Vagina (tissue), 2 donors: Measurements from ENCODE around the gene RNF166. TPM values are rescaled to one million over a fixed set of nuclear protein-coding genes. Genes with fewer than 3 reads are reported as not detected.

ENCODE experiments used
- DNase-seq, 2 donors: peaks; one replicate each; pipeline ENCODE4 v3.0.0-alpha.2; 2017; ENCODE audit errors: extremely low spot score in 2 of 2
- H3K27ac ChIP-seq: fragments of 200-600 bp; sonication (generic); one replicate; pipeline ENCODE4 v1.5.1; 2019
- H3K27me3 ChIP-seq: fragments of 200-600 bp; sonication (generic); one replicate; pipeline ENCODE4 v1.5.1; 2019
- H3K36me3 ChIP-seq, 2 donors: fragments of 200-600 bp; sonication (generic); one replicate each; pipeline ENCODE4 v1.5.1; 2017 to 2019
- H3K4me1 ChIP-seq: fragments of 200-600 bp; sonication (generic); one replicate; pipeline ENCODE4 v1.5.1; 2019
- H3K4me3 ChIP-seq, 2 donors: fragments of 200-600 bp; sonication (generic); 1 replicate in 1 of 2; 2 replicates in 1 of 2; pipeline ENCODE4 v1.5.1; 2016 to 2019
- H3K9me3 ChIP-seq: fragments of 200-600 bp; sonication (generic); one replicate; pipeline ENCODE4 v1.5.1; 2019
- CTCF ChIP-seq, 3 experiments: fragments of 450-650 bp in 2 of 3; fragments of 200-600 bp in 1 of 3; sonication (generic) in 1 of 3; IDR thresholded peaks; one replicate each; pipeline ENCODE4 v1.5.1; 2017 to 2019; ENCODE audit warnings: antibody characterized with exemption in 3 of 3, mild to moderate bottlenecking in 2 of 3, moderate library complexity in 2 of 3
- POLR2A ChIP-seq, 2 donors: fragments of 450-650 bp; IDR thresholded peaks; one replicate each; pipeline ENCODE4 v1.6.1; 2017; ENCODE audit warnings: antibody characterized with exemption in 2 of 2, mild to moderate bottlenecking in 2 of 2, moderate library complexity in 2 of 2
- POLR2AphosphoS5 ChIP-seq, 2 donors: sonication (generic); formaldehyde crosslinking; IDR thresholded peaks; one replicate each; pipeline ENCODE4 v1.9.0; 2017; ENCODE audit warnings: antibody characterized with exemption in 2 of 2, mild to moderate bottlenecking in 2 of 2, low read depth in 1 of 2; ENCODE audit not compliant: insufficient read depth in 1 of 2
- intact Hi-C: fragments of 100-400 bp; cut with DNase I; formaldehyde crosslinking; loops from one replicate; pipeline ENCODE4 v1.15.1; 2023
- total RNA-seq: library from RNA; depleted of rRNA; stranded (reverse); fragments of >200 nt; gene quantifications from one replicate; pipeline ENCODE4 v1.2.3, GENCODE V29; 2016

Gene RNF166
- total RNA-seq, 1 donor from 2014 or later: 26.5 TPM

- Histone ChIP-seq H3K4me1 (no peaks in the 10 kb centered on the region), H3K9me3 (no peaks in the 10 kb centered on the region), H3K27ac (no peak overlapping the region), H3K4me3 (no peak overlapping the region), H3K27me3 (no peaks in the 10 kb centered on the region), H3K36me3 (peaks cover 0 to 27% of the 10 kb centered on the region in 2 donors)
- TF ChIP-seq CTCF (IDR thresholded peaks at IDR 0.05) (no peak), POLR2AphosphoS5 (IDR thresholded peaks at IDR 0.05; ENCODE audit: insufficient read depth in 1 of 2, low read depth in 1 of 2) (no peak), POLR2A (IDR thresholded peaks at IDR 0.05) (no peak)
- DNase-seq: no peak
- intact Hi-C loops: no loop called here
Measured at GRCh38 chr16:88694221-88695087, 11.8 kb downstream of the RNF166 start.

DNA sequence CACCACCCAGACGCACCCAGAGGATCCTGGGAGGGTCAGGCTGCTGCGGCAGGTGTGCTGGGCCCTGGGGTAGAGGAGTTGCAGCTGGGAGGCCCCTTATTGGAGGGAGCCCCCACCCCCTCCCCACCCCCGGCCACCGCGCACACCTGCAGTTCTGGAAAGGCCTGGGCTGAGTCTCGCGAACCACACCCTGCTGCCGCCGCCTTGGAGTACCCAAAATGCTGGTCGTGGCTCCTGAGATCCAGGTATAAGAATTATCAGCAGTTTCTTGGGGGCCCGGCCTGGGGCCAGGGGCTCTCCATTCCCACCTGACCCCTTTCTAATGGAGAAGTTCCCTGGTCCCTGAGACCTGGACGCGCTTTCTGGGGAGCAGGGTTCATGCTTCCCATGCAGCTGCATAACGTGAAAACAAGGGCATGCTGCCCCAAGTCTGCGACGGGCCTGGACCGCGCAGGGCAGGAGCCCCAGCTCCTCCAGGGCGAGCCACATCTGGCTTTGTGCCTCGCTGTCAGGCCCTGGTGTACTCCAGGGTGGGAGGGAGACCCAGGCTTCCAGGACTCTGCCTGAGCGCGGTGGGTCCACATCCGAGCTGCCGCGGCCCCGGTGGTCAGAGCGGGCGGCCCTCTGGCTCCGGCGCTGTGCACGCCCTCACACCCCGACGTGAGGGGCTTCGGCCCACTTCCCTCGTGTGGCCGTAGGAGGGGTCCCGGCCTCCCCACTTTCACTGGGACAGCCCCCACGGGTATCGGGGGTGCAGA, 12.6 kb downstream of the RNF166 start:
- intact Hi-C loops: no loop called here
- Histone ChIP-seq H3K36me3 (peaks cover 0 to 19% of the 10 kb centered on the region in 2 donors), H3K9me3 (no peaks in the 10 kb centered on the region), H3K27me3 (no peaks in the 10 kb centered on the region), H3K4me3 (no peak overlapping the region), H3K4me1 (no peaks in the 10 kb centered on the region), H3K27ac (no peak overlapping the region)
- TF ChIP-seq CTCF (IDR thresholded peaks at IDR 0.05): no peak
- no peak for TF ChIP-seq POLR2AphosphoS5 (IDR thresholded peaks at IDR 0.05; ENCODE audit: insufficient read depth in 1 of 2, low read depth in 1 of 2)
- no peak for TF ChIP-seq POLR2A (IDR thresholded peaks at IDR 0.05)
- DNase-seq: no peak

- Histone ChIP-seq H3K27ac (no peak overlapping the region), H3K36me3 (peaks cover 0 to 13% of the 10 kb centered on the region in 2 donors), H3K4me3 (no peak overlapping the region), H3K9me3 (no peaks in the 10 kb centered on the region), H3K27me3 (no peaks in the 10 kb centered on the region), H3K4me1 (no peaks in the 10 kb centered on the region)
- intact Hi-C loops: no loop called here
- DNase-seq: no peak
- TF ChIP-seq POLR2A (IDR thresholded peaks at IDR 0.05) (no peak), POLR2AphosphoS5 (IDR thresholded peaks at IDR 0.05; ENCODE audit: insufficient read depth in 1 of 2, low read depth in 1 of 2) (no peak), CTCF (IDR thresholded peaks at IDR 0.05) (no peak)
Measured at GRCh38 chr16:88692861-88693260, 13.3 kb downstream of the RNF166 start.

DNA sequence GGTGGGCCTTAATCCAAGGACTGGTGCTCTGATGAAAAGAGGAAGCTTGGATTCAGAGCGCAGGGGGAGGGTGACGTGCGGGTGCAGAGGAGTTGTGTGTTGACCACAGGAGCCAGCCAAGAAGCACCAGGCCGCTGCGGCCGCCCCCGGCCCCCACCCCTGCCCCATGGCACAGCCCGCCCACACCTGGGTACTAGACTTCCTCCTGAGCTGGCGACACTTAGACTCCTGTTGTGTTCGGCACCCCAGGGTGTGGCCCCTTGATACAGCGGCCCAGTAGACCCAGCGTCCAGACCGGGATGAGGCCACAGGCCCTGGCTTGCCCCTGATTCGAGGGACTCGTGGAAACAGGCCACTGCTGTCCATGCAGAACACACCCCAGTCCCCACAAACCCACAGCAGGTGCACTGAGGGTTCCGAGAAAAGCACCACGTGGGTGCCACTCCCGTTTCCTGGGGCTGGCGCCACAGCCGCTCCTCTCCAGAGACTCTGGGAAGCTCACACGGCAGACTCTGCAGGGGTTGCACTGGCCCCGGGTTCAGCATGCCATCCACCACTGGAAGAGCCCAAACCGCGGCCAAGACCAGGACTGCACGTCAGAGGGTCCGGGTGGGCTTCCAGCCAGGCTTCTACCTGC, 14.2 kb downstream of the RNF166 start:
- H3K27ac ChIP-seq: no peak overlapping the region
- no peaks in the 10 kb centered on the region for H3K9me3 ChIP-seq
- intact Hi-C loops: no loop called here
- H3K36me3 ChIP-seq: peaks cover 0 to 5% of the 10 kb centered on the region in 2 donors
- no peaks in the 10 kb centered on the region for H3K27me3 ChIP-seq
- H3K4me1 ChIP-seq: peaks cover under 1% of the 10 kb centered on the region
- TF ChIP-seq POLR2AphosphoS5 (IDR thresholded peaks at IDR 0.05; ENCODE audit: insufficient read depth in 1 of 2, low read depth in 1 of 2): no peak
- no peak for TF ChIP-seq POLR2A (IDR thresholded peaks at IDR 0.05)
- TF ChIP-seq CTCF (IDR thresholded peaks at IDR 0.05): no peak
- H3K4me3 ChIP-seq: no peak overlapping the region
- DNase-seq: no peak
